GM18526 (cell line): Measurements from ENCODE around the gene TMOD1.

ENCODE experiments used
- POLR2A ChIP-seq: IDR thresholded peaks from 3 replicates; pipeline ENCODE4 v1.6.1; 2011; ENCODE audit not compliant: insufficient read length; ENCODE audit errors: extremely low read depth

TMOD1 gene

DNA sequence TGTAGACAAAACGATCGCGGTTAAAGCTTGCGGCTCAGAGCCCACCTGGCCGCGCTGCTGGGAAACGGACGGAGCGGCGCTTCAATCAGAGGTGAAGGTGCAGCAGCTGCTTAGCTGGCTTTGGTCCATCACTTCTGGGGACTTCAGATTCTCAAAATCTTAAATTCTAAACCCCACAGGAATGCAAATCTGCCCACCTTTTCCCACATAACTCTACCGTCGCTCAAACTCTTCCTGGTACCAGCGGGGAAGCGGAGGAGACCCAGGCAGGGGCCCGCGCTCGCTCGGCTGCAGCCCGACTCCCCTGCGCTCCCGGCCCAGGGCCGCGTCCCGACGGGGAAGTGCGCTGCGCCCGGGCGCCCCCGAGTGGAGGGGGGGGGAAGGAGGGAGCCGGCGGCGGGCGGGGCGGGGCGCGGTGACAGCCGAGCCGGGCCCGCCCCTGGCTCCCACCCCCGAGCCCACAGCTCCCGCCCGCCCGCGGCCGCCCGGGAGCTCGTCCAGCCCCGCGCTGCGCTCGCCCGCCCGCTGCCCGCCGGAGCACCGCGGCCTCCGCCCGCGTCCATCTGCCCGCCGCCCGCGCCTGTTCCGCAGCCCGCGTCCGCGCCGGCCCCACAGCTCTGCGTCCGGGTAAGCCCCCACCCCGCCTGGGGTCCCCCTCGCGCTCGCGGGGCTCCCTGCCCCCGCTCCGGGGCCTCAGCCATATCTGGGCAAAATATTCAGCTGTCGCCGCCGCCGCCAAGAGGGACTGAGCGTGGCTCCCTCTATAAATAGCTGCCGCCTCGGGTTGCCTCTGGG is at the start of gene TMOD1:
Gene TMOD1, plus strand, starts transcription at position 490 of the 795 bp plus-strand sequence. CDS start 22,523 bp downstream, outside the sequence.
- TF ChIP-seq POLR2A, result no peak

DNA sequence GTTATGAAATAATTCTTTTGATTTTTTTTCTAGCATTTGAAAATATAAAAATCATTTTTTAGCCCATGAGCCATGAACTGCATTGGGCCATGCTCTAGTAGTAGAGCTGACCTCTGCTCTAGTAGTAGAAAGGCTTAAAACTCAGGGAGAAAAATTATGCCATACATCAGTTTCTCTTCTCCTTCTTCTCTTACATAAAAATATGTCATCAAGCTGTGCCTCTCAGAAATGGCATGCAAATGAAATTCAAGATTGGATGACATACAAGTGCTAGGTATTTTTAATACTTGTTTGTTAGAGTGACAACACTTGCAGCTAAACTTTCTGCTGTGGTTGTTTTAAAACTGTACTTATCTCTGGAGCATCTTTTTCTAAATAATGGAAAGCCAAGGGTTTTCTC is 42.1 kb upstream of the TMOD1 start:
- TF ChIP-seq POLR2A, result no peak

DNA sequence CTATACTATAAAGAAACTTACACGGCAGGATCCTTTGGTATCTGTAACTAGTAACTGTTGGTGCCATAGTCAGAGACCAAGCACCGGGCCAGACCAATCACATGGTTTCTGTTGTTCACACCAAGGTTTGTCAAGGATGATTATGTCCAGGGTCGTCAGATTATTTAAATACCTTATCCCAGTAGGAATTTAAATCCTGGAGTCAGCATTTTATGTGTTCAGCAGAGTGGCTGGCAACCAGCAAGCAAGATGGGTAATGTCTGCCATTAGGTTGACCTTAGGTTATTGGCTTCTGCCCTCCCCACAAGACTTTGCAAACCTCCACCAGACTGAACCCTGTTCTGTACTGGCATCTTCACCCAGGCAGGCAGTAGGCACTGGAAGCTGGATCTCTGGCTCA is 39.3 kb upstream of the TMOD1 start:
- no peak for TF ChIP-seq POLR2A

DNA sequence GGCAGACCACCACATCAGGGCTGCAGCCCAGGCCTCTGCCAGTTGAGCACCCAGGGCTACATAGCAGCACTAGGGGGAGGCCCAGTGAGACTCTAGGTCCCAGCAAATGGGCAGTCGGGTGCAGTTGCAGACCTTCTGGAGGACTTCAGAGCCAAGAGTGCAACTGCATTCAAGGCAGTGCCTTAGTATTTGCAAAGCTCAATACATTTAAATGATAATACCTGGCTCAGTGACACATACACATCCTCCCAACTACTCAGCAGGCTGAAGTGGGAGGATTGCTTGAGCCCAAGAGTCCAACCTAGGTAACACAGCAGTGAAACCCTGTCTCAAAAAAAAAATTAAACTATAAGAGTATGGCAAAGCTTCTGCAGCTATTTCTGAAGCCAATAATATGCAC is 38.6 kb upstream of the TMOD1 start:
- TF ChIP-seq POLR2A, result no peak

DNA sequence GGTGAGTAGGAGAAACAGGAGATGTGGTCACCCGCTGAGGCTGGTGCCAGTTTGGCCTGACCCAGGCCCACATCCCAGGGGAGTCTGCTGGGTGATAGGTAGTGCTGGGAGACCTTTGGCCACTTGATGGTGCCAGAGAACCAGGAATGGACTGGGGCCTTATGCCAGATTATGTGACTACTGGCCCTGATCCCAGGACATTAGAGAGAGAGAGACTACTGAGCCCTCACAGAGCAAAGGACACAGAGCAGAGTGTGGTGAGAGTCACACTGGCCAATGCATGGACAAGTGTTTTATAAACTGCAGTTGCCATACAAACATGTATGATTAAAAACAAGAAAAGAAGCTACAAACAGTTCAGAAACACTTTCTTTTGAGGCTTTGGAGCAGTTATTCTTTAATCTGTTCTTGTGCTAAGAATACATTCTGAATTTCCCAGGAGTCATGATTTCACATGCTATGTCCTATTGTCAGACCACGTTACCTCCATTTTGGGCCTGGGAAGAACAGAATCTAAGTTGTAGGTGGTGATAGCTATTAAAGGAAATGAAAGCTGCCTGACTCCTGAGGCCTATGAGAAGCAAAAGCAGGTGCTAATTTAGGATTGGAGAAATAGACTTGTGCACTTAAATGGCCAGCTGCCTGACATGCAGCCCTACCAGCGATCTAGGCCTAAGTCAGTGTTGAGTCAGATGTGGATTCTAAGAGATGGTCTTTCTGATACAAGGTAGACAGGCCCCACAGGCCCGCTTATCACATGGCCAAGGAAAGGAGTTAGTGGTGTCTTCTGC is 32.6 kb upstream of the TMOD1 start:
- no peak for TF ChIP-seq POLR2A

DNA sequence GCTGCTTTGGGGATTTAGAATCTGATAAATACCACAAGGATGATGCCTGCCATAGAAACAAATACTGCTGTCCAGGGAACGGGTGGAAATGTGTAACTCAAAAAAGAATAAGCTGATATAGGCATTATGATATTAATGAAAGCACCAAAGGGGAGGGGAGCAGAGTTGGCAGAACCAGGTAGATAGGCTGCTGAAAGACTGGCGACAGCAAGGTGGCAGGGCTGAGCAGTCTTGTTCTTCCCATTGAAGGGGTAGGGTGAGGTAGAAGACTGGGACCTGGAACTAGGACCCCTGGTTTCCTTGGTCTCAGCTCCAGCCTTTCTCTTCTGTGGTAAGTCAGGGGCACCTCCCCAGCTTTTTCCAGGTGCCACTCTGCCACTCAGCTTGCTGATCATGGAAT is 31.4 kb upstream of the TMOD1 start:
- no peak for TF ChIP-seq POLR2A

DNA sequence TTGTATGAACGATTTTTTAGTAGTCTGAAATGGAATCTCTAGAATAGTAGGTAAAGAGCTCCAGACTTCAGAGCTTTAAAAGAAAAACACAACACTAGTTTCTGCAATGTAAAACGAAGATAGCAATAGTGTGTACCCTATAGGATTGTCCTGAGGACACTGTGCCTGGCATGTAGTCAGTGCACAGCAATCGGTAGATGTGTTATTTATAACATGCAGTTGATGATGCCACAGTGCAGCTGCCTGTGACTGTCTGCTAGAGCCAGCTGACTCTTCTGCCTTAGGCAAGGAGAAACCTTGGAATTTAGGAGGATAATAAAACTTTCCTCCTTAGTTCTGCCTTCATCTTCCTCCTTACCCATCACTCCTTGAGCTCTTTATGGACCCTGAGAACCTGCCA is 27.7 kb upstream of the TMOD1 start:
- no peak for TF ChIP-seq POLR2A

DNA sequence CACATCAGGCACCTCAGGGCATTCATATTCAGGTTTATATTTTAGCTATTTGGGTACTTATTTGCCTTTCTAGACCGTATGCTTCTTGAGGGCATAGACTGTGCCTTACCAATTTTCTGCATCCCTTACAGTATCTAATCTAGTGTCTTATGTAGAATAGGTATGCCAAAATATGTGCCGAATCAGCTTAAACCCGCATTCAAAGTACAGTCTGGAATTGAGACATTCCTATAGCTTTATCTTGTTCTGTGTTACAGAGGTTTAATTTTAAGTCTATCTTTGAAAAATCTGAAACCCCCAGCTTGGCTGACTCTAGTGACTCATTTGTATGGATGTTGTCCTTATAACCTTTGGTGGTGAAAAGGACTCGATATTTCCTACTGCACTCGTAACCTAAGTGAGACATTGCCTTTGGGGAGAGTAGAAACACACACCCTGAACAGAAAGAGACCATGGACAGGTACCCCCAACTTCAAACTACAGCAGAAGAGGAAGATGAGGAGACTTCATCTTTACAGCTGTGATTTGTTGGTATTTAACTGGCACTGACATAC is 27.0 kb upstream of the TMOD1 start:
- TF ChIP-seq POLR2A, result no peak

DNA sequence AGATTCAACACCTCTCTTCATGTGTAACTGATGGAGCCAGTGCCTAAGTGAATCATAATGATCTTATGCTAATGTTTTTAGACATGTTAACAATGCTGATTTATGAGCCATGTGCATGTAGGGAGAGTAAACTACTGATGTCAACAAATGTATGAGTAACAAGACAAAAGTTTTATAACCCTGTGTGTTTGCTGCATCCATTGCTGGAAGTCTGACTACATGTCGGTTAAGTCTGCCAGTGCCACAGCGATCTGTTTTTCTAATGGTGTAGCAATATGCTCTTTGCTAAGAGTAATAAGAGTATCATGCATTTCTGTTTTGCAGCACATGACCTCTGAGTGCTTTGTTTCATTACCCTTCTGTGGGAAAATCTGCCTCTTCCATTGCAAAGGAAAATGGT is 26.4 kb upstream of the TMOD1 start:
- no peak for TF ChIP-seq POLR2A

DNA sequence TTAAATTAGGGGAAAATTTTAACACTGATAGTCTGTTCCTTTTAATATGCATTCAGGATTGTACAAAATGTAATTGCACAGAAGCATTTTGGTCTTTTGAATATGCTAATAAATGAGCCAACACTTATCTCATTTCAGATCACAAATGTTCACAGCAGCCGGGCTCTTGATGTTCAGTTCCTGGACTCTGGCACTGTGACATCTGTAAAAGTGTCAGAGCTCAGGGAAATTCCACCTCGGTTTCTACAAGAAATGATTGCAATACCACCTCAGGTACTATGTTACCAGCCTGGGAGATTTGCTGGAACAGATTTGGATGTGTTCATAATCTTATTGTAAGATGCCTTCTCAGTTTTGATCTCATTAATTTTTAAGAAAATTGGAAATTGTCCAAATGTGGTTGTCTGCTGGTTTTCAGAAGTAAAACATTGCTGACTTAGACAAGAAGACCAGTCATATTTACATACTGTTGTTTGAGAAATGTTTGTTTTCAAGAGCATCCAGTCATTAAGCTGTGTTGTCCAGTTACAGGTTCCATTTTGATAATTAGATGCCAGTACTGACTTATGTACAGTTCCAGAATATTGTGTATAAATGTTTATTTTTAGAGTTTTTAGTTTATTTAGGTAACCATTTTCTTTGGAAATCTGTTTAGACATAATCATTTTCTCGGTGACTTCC is 23.0 kb upstream of the TMOD1 start:
- TF ChIP-seq POLR2A, result no peak

DNA sequence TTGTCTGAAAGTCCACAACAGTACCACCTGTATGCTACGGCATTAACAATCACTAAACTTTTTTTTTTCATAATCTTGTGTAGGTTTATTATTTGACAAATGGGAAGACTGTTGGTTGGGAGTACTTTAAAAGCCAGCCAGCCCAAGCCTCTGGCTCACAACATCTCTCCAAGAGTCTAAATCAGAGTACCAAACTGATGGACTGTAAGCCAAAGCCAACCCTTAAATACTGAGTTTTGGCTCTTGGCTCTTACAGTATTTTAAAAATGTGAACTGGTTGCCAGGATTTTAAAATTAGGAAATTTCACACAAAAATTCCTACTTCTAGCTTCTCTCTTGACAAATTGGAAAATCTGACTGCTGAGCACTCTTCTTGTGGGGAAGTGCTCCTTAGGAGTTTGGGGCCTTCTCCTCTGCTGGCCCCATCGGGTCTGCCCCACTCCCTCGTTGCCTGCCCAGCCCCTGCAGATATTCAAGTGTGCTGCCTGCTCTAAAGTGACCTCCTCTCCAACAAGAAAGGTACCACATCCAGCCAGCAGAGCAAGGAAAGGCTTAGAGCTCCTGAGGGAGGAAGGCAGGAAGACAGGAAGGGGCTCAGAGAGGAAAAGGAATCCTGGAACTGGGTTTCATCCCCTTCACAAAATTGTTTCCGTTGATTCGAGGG is 21.8 kb upstream of the TMOD1 start:
- TF ChIP-seq POLR2A, result no peak

DNA sequence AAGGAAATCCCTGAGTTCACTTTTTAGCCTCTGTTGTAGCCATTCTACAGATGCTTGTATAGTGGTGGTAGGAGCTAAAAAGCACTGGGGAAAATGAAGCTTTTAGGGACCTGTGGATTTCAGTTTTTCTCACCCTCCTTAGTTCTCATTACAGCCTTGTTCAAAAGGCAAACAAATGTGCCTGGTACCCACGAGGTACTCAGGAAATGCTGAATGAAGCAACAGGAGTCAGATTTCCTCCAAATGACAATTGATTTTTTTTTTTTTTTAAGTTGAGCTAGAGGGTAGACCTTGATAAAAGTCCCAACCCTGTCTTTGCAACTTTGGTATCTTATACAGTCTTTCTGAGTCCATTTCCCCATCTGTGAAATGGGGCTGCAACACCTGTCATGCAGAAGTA is 21.3 kb upstream of the TMOD1 start:
- no peak for TF ChIP-seq POLR2A

DNA sequence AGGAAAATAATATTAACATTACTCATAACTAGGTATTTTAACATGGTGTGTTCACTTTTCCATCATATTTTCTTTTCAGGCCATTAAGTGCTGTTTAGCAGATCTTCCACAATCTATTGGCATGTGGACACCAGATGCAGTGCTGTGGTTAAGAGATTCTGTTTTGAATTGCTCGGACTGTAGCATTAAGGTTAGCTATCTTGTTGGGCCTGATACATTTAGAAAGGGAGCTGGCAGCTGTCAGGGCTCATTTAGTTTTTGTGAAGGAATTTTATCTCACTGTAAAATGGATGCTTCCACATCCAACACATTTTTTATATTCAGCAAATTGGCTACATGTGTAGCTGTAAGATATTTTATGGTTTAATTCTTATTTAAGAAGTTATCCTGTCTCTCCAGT is 20.7 kb upstream of the TMOD1 start:
- TF ChIP-seq POLR2A, result no peak

DNA sequence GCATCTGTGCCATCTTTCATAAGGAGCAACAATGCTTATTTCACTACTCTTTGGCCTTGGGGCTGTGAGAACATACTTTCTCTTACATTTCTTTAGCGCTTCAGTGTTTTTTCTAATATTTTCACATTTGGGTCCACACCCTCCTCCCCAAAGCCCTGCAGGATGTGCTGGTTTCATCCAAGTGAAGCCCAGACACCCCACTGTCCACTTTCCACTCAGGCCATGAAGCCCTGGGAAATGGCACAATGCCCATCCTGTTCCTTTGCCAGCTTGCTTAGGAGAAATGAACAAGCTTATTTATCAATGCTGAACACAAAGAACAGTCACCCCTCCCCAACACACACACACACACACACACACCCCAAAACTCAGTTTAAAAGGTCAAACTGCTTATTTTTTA is 17.3 kb upstream of the TMOD1 start:
- TF ChIP-seq POLR2A, result no peak

DNA sequence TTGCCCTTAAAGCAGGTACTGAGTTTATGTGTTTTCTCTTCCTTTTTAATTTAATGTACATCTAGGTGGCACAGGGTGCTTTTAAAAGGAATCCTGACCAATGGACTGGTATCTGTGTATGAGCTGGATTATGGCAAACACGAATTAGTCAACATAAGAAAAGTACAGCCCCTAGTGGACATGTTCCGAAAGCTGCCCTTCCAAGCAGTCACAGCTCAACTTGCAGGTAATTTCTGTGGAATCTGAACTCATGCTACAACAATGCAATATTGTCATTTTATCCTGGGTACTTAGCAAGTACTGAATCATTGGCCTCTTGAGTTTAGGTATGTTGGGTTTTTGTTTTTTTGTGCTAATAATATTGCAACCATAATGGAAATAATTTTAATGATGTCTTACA is 14.4 kb upstream of the TMOD1 start:
- no peak for TF ChIP-seq POLR2A

DNA sequence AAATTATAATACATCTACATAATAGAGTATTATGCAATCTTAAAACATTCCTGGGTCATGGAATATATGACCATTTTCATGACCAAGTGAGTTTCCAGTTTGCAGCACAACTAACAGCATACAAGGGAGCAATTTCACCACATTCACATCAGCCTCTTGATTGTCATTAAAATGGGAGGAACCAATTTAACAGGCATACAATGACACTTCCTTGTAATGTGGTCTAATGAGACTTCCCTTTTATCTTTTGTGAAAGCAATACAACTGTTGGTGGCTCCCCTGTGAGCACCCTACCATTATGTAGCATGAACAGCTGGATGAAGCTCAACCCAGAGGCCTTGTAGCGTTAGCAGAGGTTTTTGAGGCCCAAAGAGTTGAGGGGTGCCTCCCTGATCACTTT is 13.6 kb upstream of the TMOD1 start:
- TF ChIP-seq POLR2A, result no peak
